ENCODE measurements around the gene ZNF493.

The ZNF493 gene

DNA sequence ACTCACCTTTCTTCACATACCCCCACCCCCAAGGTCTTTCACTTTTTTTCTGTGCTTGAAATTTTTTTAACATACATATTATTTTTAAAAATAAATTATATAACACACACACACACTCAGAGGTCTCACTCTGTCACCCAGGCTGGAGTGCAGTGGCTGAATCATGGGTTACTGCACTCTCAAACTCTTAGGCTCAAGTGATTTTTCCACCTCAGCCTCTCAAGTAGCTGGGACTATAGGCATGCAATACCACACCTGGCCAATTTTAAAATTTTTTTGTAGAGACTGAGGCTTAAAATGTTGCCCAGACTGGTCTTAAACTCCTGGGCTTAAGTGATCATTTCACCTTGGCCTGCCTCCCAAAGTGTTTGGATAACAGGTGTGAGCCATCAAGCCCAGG, 75.6 kb downstream of the ZNF493 start:
- no peaks in the 10 kb centered on the region for H3K27me3 ChIP-seq (ENCODE audit: control insufficient read depth, insufficient read depth, low read length)
- no peak overlapping the region for H3K9ac ChIP-seq (ENCODE audit: low read length)
- no peak overlapping the region for H3K27ac ChIP-seq (ENCODE audit: low read depth, low read length)
- no peaks in the 10 kb centered on the region for H3K36me3 ChIP-seq (ENCODE audit: control insufficient read depth, insufficient read depth, low read length)
- H3K4me3 ChIP-seq (ENCODE audit: low read length) = no peak overlapping the region
- H3K4me1 ChIP-seq (ENCODE audit: control insufficient read depth, insufficient read depth, low read length) = peaks cover 4% of the 10 kb centered on the region

DNA sequence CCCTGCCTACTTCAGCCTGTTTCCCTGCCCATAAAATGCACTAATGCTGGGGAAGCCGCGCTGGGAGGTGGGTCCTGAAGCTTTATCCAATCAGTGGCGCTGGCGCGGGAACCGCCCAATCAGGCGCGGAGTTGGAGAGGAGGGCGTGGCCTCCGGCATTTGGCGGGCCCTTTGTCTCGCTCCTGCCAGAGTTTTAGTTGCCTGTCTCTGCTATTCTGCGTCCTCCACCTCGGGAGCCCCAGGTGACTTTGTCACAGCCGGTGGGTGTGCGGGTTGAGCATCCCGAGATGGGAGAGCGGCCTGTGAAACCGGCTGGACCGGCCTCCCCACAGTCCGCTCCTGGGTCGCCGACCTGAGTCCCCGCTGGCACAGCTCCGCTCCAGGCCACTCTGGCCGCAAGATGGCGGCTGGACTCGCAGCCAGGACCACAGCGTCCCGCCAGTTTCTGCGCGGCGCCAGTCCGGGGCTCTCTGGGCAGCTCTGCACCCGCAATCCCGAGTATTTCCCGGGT, 77.8 kb downstream of the ZNF493 start:
- no peak overlapping the region for H3K9ac ChIP-seq (ENCODE audit: low read length)
- H3K4me3 ChIP-seq (ENCODE audit: low read length) = peak overlapping the region; percentile 70
- H3K4me1 ChIP-seq (ENCODE audit: control insufficient read depth, insufficient read depth, low read length) = peaks cover 4% of the 10 kb centered on the region
- H3K27ac ChIP-seq (ENCODE audit: low read depth, low read length) = no peak overlapping the region
- H3K36me3 ChIP-seq (ENCODE audit: control insufficient read depth, insufficient read depth, low read length) = no peaks in the 10 kb centered on the region
- no peaks in the 10 kb centered on the region for H3K27me3 ChIP-seq (ENCODE audit: control insufficient read depth, insufficient read depth, low read length)

All from rectal smooth muscle tissue (tissue), 1 donor.